ENCODE data around the gene NHLRC3. TPM values are rescaled to one million over a fixed set of nuclear protein-coding genes. Genes with fewer than 3 reads are reported as not detected.

The NHLRC3 gene
- total RNA-seq, 1 donor from 2014 or later, result 14.5 TPM

DNA sequence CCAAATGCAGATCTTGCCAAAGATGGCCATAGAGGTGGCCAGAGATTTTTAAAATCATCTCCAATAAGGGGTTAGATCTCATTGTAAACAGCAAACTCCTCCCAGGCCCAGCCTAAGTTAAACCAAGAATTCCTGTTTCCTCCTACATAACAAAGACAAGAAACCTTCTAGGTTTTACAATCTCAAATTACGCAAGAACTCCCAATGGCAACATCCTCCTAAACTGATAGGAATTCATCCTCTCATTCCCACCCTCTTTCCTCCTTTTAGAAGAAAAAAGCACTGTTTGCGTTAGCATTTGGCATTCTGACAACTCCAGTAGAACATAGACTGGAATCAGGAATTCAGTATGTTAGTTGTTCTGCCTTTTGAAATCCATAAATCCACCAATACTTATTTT is 14.9 kb upstream of the NHLRC3 start:
- Histone ChIP-seq H3K4me3 (no peak overlapping the region), H3K36me3 (peaks cover 0 to 32% of the 10 kb centered on the region in 2 donors), H3K4me1 (no peaks in the 10 kb centered on the region), H3K27me3 (no peaks in the 10 kb centered on the region), H3K9me3 (no peaks in the 10 kb centered on the region), H3K27ac (no peak overlapping the region)
- intact Hi-C loops (cut with DNase I), result no loop called here
- TF ChIP-seq, protein P1, sequence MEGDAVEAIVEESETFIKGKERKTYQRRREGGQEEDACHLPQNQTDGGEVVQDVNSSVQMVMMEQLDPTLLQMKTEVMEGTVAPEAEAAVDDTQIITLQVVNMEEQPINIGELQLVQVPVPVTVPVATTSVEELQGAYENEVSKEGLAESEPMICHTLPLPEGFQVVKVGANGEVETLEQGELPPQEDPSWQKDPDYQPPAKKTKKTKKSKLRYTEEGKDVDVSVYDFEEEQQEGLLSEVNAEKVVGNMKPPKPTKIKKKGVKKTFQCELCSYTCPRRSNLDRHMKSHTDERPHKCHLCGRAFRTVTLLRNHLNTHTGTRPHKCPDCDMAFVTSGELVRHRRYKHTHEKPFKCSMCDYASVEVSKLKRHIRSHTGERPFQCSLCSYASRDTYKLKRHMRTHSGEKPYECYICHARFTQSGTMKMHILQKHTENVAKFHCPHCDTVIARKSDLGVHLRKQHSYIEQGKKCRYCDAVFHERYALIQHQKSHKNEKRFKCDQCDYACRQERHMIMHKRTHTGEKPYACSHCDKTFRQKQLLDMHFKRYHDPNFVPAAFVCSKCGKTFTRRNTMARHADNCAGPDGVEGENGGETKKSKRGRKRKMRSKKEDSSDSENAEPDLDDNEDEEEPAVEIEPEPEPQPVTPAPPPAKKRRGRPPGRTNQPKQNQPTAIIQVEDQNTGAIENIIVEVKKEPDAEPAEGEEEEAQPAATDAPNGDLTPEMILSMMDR (IDR thresholded peaks at IDR 0.05), result no peak
- TF ChIP-seq POLR2AphosphoS5 (IDR thresholded peaks at IDR 0.05; ENCODE audit: insufficient read depth in 1 of 2, low read depth in 1 of 2) (no peak), POLR2A (IDR thresholded peaks at IDR 0.05) (no peak)
- DNase-seq (ENCODE audit: extremely low spot score in 2 of 2), result no peak

- Histone ChIP-seq H3K27me3 (no peaks in the 10 kb centered on the region), H3K4me3 (no peak overlapping the region), H3K36me3 (peaks cover 0 to 32% of the 10 kb centered on the region in 2 donors), H3K9me3 (no peaks in the 10 kb centered on the region), H3K27ac (no peak overlapping the region), H3K4me1 (no peaks in the 10 kb centered on the region)
- intact Hi-C loops (cut with DNase I), result no loop called here
- TF ChIP-seq POLR2AphosphoS5 (IDR thresholded peaks at IDR 0.05; ENCODE audit: insufficient read depth in 1 of 2, low read depth in 1 of 2) (peak in 1 of 2 donors; percentile 48), POLR2A (IDR thresholded peaks at IDR 0.05) (no peak)
- TF ChIP-seq, protein P1 (IDR thresholded peaks at IDR 0.05), result no peak
- no peak for DNase-seq (ENCODE audit: extremely low spot score in 2 of 2)
Observed at GRCh38 chr13:39023761-39024160, 14.5 kb upstream of the NHLRC3 start.

DNA sequence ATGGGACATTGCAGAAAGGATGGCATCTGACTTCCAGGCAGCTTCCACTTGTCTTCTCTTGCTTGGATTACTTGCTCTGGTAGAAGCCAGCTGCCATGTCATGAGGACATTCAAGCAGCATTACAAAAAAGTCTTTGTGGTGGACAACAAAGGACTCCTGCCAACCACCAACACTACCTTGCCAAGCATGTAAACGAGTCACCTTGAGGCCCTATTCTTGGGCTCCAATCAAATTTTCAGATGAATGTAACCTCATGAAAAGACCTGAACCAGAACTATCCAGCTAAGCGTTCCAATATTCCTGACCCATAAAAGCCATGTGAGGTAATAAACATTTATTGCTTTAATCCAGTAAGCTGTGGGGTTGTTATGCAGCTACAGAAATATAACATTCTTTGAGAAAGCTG is 12.8 kb upstream of the NHLRC3 start:
- no peak for DNase-seq (ENCODE audit: extremely low spot score in 2 of 2)
- no peak overlapping the region for H3K27ac ChIP-seq
- intact Hi-C loops (cut with DNase I), result no loop called here
- H3K27me3 ChIP-seq, result no peaks in the 10 kb centered on the region
- H3K36me3 ChIP-seq, result peaks cover 0 to 32% of the 10 kb centered on the region in 2 donors
- H3K9me3 ChIP-seq, result no peaks in the 10 kb centered on the region
- TF ChIP-seq POLR2AphosphoS5 (IDR thresholded peaks at IDR 0.05; ENCODE audit: insufficient read depth in 1 of 2, low read depth in 1 of 2) (no peak), POLR2A (IDR thresholded peaks at IDR 0.05) (no peak)
- TF ChIP-seq, protein P1 (IDR thresholded peaks at IDR 0.05), result no peak
- no peaks in the 10 kb centered on the region for H3K4me1 ChIP-seq
- no peak overlapping the region for H3K4me3 ChIP-seq

- TF ChIP-seq, protein P1 (IDR thresholded peaks at IDR 0.05), result no peak
- TF ChIP-seq POLR2A (IDR thresholded peaks at IDR 0.05) (no peak), POLR2AphosphoS5 (IDR thresholded peaks at IDR 0.05; ENCODE audit: insufficient read depth in 1 of 2, low read depth in 1 of 2) (no peak)
- peaks cover 40% of the 10 kb centered on the region for H3K4me1 ChIP-seq
- no peak overlapping the region for H3K27ac ChIP-seq
- intact Hi-C loops (cut with DNase I), result no loop called here
- H3K36me3 ChIP-seq, result peaks cover 0 to 5% of the 10 kb centered on the region in 2 donors
- no peaks in the 10 kb centered on the region for H3K27me3 ChIP-seq
- no peaks in the 10 kb centered on the region for H3K9me3 ChIP-seq
- no peak overlapping the region for H3K4me3 ChIP-seq
- no peak for DNase-seq (ENCODE audit: extremely low spot score in 2 of 2)
Observed at GRCh38 chr13:39032150-39032549, 6.1 kb upstream of the NHLRC3 start.

DNA sequence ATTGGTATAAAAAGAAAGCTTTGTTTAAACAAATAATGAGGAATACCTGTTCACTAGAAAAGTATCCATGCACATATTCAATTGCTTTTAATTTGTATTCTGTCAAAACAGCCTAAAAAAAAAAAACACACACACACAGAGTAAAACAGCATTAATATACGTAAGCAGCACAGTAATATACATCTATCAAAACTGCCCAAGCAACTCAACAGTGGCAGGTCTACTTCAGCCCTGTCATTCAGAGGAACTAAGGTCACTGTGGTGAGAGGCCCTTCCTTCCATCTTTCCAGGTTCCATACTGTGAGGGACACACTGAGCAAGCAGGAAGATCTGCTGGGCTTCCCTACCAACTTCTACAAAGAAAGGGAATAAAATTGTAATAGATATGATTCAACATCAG is 4.2 kb upstream of the NHLRC3 start:
- TF ChIP-seq, protein P1 (IDR thresholded peaks at IDR 0.05), result no peak
- no peak for TF ChIP-seq POLR2A (IDR thresholded peaks at IDR 0.05)
- TF ChIP-seq POLR2AphosphoS5 (IDR thresholded peaks at IDR 0.05; ENCODE audit: insufficient read depth in 1 of 2, low read depth in 1 of 2), result no peak
- H3K4me3 ChIP-seq, result no peak overlapping the region
- DNase-seq (ENCODE audit: extremely low spot score in 2 of 2), result no peak
- no peaks in the 10 kb centered on the region for H3K9me3 ChIP-seq
- peaks cover 0 to 5% of the 10 kb centered on the region in 2 donors for H3K36me3 ChIP-seq
- H3K4me1 ChIP-seq, result peaks cover 47% of the 10 kb centered on the region
- H3K27ac ChIP-seq, result no peak overlapping the region
- no peaks in the 10 kb centered on the region for H3K27me3 ChIP-seq
- intact Hi-C loops (cut with DNase I), result no loop called here

Measured in vagina (tissue), 2 donors.